ENCODE results near the gene CDK18.
"Not testable (repeated sequence)": the region's sequence is repeated elsewhere in the genome, so short reads cannot be mapped to it uniquely, and the experiment has no call there.

CDK18 gene

GRCh38 chr1:205504311-205505075 lies at the start of gene CDK18:
CDK18 (plus strand) TSS chr1:205504669; CDS start chr1:205523168, 18,499 bp downstream.
- DNase-seq (ENCODE audit: low spot score) = peak; percentile 95

GRCh38 chr1:205454903-205455335 lies 49.5 kb upstream of the CDK18 start:
- DNase-seq (ENCODE audit: low spot score) = no peak

GRCh38 chr1:205455581-205456382 lies 48.7 kb upstream of the CDK18 start, which contains the start of gene BLACAT1:
BLACAT1 (minus strand) TSS chr1:205456045.
- DNase-seq (ENCODE audit: low spot score) = no peak

- no peak for DNase-seq (ENCODE audit: low spot score)
These were observed 48.0 kb upstream of the CDK18 start for GRCh38 chr1:205456383-205456867.

- no peak for DNase-seq (ENCODE audit: low spot score)
These were observed 47.4 kb upstream of the CDK18 start for GRCh38 chr1:205456868-205457745.

GRCh38 chr1:205458777-205459566 lies 45.5 kb upstream of the CDK18 start:
- DNase-seq (ENCODE audit: low spot score) = no peak

- DNase-seq (ENCODE audit: low spot score) = no peak
These were observed 39.1 kb upstream of the CDK18 start for GRCh38 chr1:205465392-205465791.

GRCh38 chr1:205466595-205467220 lies 37.8 kb upstream of the CDK18 start:
- DNase-seq (ENCODE audit: low spot score) = no peak

GRCh38 chr1:205470131-205470530 lies 34.3 kb upstream of the CDK18 start:
- no peak for DNase-seq (ENCODE audit: low spot score)

- DNase-seq (ENCODE audit: low spot score) = no peak
These were observed 31.6 kb upstream of the CDK18 start for GRCh38 chr1:205472737-205473441.

GRCh38 chr1:205473475-205473874 lies 31.0 kb upstream of the CDK18 start:
- no peak for DNase-seq (ENCODE audit: low spot score)

- DNase-seq (ENCODE audit: low spot score) = no peak
These were observed 30.5 kb upstream of the CDK18 start for GRCh38 chr1:205473966-205474365.

- DNase-seq (ENCODE audit: low spot score) = no peak
These were observed 29.9 kb upstream of the CDK18 start for GRCh38 chr1:205474571-205474970.

GRCh38 chr1:205475855-205476254 lies 28.6 kb upstream of the CDK18 start:
- DNase-seq (ENCODE audit: low spot score) = no peak

- DNase-seq (ENCODE audit: low spot score) = no peak
These were observed 27.8 kb upstream of the CDK18 start for GRCh38 chr1:205476648-205477047.

- DNase-seq (ENCODE audit: low spot score) = no peak
These were observed 27.2 kb upstream of the CDK18 start for GRCh38 chr1:205477121-205477758.

- DNase-seq (ENCODE audit: low spot score) = no peak
These were observed 26.7 kb upstream of the CDK18 start for GRCh38 chr1:205477759-205478247.

GRCh38 chr1:205478985-205479384 lies 25.5 kb upstream of the CDK18 start:
- not testable (repeated sequence) for DNase-seq (ENCODE audit: low spot score)

- DNase-seq (ENCODE audit: low spot score) = no peak
These were observed 24.0 kb upstream of the CDK18 start for GRCh38 chr1:205480349-205480985.
